ENCODE results near the gene PRICKLE3.

- TF ChIP-seq EZH2 (IDR thresholded peaks at IDR 0.05) (no peak), POLR2AphosphoS5 (IDR thresholded peaks at IDR 0.05; ENCODE audit: borderline replicate concordance, low read depth, low read length) (no peak), FOXP2 (optimal IDR thresholded peaks at IDR 0.05; ENCODE audit: control extremely low read depth, extremely low read length, insufficient read depth) (no peak)
These were observed 28.9 kb upstream of the PRICKLE3 start for GRCh38 chrX:49214996-49215526.

All from SK-N-MC (cell line).